K562 (cell line): Measurements from ENCODE around the gene STX2. TPM values are rescaled to one million over a fixed set of nuclear protein-coding genes. Genes with fewer than 3 reads are reported as not detected.
A peak's percentile ranks its signal among the peaks of the same experiment; 100 is the strongest.

Experiments
- CCAR2 ChIP-seq: fragments of 200-400 bp; formaldehyde crosslinking; IDR thresholded peaks from 2 replicates; pipeline ENCODE4 v1.6.1; 2017; ENCODE audit warnings: mild to moderate bottlenecking, low read depth, low read length
- DACH1 ChIP-seq: fragments of 450-650 bp; IDR thresholded peaks from 2 replicates; pipeline ENCODE4 v1.6.1; 2018; ENCODE audit not compliant: partially characterized antibody
- FOXK2 ChIP-seq, 2 experiments: fragments of 450-650 bp; IDR thresholded peaks in 1 of 2; conservative IDR thresholded peaks in 1 of 2; 2 replicates each; pipeline ENCODE4 v1.6.1; 2016; ENCODE audit warnings: low read depth in 2 of 2, mild to moderate bottlenecking in 1 of 2
- HNRNPL ChIP-seq: fragments of 200-400 bp; formaldehyde crosslinking; IDR thresholded peaks from 2 replicates; pipeline ENCODE4 v1.6.1; 2017; ENCODE audit warnings: low read depth, mild to moderate bottlenecking, low read length
- MAFK ChIP-seq: IDR thresholded peaks from 2 replicates; pipeline ENCODE4 v1.6.1; 2011; ENCODE audit warnings: low read length, improper control_type of control experiment
- MIER1 ChIP-seq: fragments of 450-650 bp; IDR thresholded peaks from 2 replicates; pipeline ENCODE4 v1.6.1; 2016; ENCODE audit warnings: antibody characterized with exemption, mild to moderate bottlenecking, low read depth
- NELFE ChIP-seq: IDR thresholded peaks from 2 replicates; pipeline ENCODE4 v1.6.1; 2011; ENCODE audit warnings: mild to moderate bottlenecking; ENCODE audit not compliant: insufficient read depth, insufficient read length
- POLR2B ChIP-seq: fragments of 450-650 bp; IDR thresholded peaks from 2 replicates; pipeline ENCODE4 v1.6.1; 2018; ENCODE audit warnings: low read depth; ENCODE audit not compliant: partially characterized antibody
- ZNF408 ChIP-seq: fragments of 250-450 bp; sonication (Bioruptor Pico); IDR thresholded peaks from 2 replicates; pipeline ENCODE4 v1.4.0; 2020; ENCODE audit warnings: low read depth, mild to moderate bottlenecking, moderate library complexity
- polyA plus RNA-seq, 8 experiments: library from polyadenylated mRNA; depleted of rRNA in 4 of 8; stranded (reverse) in 5 of 8; unstranded in 3 of 8; fragments of >200 nt; fragmentation: Nextera tagmentation in 2 of 8; fragmentation: Illumina TruSeq in 1 of 8; extraction: Ambion mirVana in 2 of 8; extraction: Trizol in 1 of 8; gene quantifications; 2 replicates each; pipeline versions ENCODE4 v1.2.1 to v1.2.3, GENCODE V29; 2011 to 2014; ENCODE audit warnings: inconsistent platforms in 1 of 8, missing spikeins in 1 of 8
- total RNA-seq, 7 experiments: library from RNA; depleted of rRNA in 6 of 7; stranded (reverse); fragments of >200 nt in 6 of 7; fragmentation: Illumina TruSeq in 2 of 7; extraction: Trizol in 2 of 7; gene quantifications; 2 replicates each; pipeline versions ENCODE4 v1.2.1 to v1.2.3, GENCODE V29; 2011 to 2021; ENCODE audit warnings: low replicate concordance in 1 of 7
- TF ChIP-seq, protein P1 (sequence below): sonication (generic); formaldehyde crosslinking; IDR thresholded peaks from 2 replicates; pipeline ENCODE4 v1.8.0; 2022; ENCODE audit warnings: missing genetic modification reagents, mild to moderate bottlenecking, borderline replicate concordance
- TF ChIP-seq, protein P2 (sequence below): fragments of 450-650 bp; formaldehyde crosslinking; conservative IDR thresholded peaks from 2 replicates; pipeline ENCODE4 v1.4.0; 2022; ENCODE audit warnings: mild to moderate bottlenecking, missing genetic modification characterization
- TF ChIP-seq, protein P3 (sequence below), 2 experiments: fragments of 450-650 bp in 1 of 2; sonication (generic) in 1 of 2; formaldehyde crosslinking in 1 of 2; IDR thresholded peaks in 1 of 2; conservative IDR thresholded peaks in 1 of 2; 2 replicates each; pipeline versions ENCODE4 v1.6.1 to v1.8.1; 2016 to 2023; ENCODE audit warnings: mild to moderate bottlenecking in 2 of 2, moderate library complexity in 2 of 2, inconsistent platforms in 1 of 2, missing genetic modification reagents in 1 of 2
- TF ChIP-seq, protein P4 (sequence below): fragments of 450-650 bp; IDR thresholded peaks from 2 replicates; pipeline ENCODE4 v1.6.1; 2014; ENCODE audit warnings: low read depth, mild to moderate bottlenecking, moderate library complexity, borderline replicate concordance
- TF ChIP-seq, protein P5 (sequence below): fragments of 250-450 bp; sonication (Bioruptor Pico); IDR thresholded peaks from 2 replicates; pipeline ENCODE4 v1.8.0; 2022; ENCODE audit warnings: moderate library complexity, mild to moderate bottlenecking, inconsistent platforms
- TF ChIP-seq, protein P6 (sequence below), 2 experiments: fragments of 150-350 bp in 1 of 2; IDR thresholded peaks; 2 replicates each; pipeline ENCODE4 v1.6.1; 2012 to 2016; ENCODE audit warnings: low read depth in 2 of 2, low read length in 2 of 2, mild to moderate bottlenecking in 1 of 2, moderate library complexity in 1 of 2

STX2 gene
- total and polyA plus RNA-seq, 9 of the 15 experiments (the other 6 are each of a cell fraction or from before 2014, with no cell fraction given), result 22.2 to 54.6 (median 30.8) TPM

- TF ChIP-seq, protein P1, sequence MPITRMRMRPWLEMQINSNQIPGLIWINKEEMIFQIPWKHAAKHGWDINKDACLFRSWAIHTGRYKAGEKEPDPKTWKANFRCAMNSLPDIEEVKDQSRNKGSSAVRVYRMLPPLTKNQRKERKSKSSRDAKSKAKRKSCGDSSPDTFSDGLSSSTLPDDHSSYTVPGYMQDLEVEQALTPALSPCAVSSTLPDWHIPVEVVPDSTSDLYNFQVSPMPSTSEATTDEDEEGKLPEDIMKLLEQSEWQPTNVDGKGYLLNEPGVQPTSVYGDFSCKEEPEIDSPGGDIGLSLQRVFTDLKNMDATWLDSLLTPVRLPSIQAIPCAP (CRISPR knock-in tag), result peak; percentile 53; the same call in 1 of the 2 replicates
- no peak for TF ChIP-seq ZNF408 (CRISPR knock-in tag)
- no peak for TF ChIP-seq HNRNPL
- no peak for TF ChIP-seq NELFE
- TF ChIP-seq, protein P2, sequence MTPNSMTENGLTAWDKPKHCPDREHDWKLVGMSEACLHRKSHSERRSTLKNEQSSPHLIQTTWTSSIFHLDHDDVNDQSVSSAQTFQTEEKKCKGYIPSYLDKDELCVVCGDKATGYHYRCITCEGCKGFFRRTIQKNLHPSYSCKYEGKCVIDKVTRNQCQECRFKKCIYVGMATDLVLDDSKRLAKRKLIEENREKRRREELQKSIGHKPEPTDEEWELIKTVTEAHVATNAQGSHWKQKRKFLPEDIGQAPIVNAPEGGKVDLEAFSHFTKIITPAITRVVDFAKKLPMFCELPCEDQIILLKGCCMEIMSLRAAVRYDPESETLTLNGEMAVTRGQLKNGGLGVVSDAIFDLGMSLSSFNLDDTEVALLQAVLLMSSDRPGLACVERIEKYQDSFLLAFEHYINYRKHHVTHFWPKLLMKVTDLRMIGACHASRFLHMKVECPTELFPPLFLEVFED, result no peak
- peak; percentile 3 for TF ChIP-seq DACH1
- TF ChIP-seq FOXK2 (conservative IDR thresholded peaks at IDR 0.05 in 1 of 2, IDR thresholded peaks at IDR 0.05 in 1 of 2; ENCODE audit: low read depth in 2 of 2), result peak in 1 of 2 experiments; percentile 30; a peak in 1 of 4 replicates
- peak; percentile 59; the same call in 1 of the 2 replicates for TF ChIP-seq MAFK
- TF ChIP-seq, protein P3, sequence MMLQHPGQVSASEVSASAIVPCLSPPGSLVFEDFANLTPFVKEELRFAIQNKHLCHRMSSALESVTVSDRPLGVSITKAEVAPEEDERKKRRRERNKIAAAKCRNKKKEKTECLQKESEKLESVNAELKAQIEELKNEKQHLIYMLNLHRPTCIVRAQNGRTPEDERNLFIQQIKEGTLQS (IDR thresholded peaks at IDR 0.05), result no peak
- TF ChIP-seq, protein P3 (CRISPR knock-in tag; conservative IDR thresholded peaks at IDR 0.05), result peak; percentile 58; the same call in 1 of the 2 replicates
- TF ChIP-seq, protein P4, sequence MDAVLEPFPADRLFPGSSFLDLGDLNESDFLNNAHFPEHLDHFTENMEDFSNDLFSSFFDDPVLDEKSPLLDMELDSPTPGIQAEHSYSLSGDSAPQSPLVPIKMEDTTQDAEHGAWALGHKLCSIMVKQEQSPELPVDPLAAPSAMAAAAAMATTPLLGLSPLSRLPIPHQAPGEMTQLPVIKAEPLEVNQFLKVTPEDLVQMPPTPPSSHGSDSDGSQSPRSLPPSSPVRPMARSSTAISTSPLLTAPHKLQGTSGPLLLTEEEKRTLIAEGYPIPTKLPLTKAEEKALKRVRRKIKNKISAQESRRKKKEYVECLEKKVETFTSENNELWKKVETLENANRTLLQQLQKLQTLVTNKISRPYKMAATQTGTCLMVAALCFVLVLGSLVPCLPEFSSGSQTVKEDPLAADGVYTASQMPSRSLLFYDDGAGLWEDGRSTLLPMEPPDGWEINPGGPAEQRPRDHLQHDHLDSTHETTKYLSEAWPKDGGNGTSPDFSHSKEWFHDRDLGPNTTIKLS, result peak; percentile 84
- TF ChIP-seq, protein P5, sequence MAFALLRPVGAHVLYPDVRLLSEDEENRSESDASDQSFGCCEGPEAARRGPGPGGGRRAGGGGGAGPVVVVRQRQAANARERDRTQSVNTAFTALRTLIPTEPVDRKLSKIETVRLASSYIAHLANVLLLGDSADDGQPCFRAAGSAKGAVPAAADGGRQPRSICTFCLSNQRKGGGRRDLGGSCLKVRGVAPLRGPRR (CRISPR knock-in tag), result no peak
- TF ChIP-seq, protein P6, sequence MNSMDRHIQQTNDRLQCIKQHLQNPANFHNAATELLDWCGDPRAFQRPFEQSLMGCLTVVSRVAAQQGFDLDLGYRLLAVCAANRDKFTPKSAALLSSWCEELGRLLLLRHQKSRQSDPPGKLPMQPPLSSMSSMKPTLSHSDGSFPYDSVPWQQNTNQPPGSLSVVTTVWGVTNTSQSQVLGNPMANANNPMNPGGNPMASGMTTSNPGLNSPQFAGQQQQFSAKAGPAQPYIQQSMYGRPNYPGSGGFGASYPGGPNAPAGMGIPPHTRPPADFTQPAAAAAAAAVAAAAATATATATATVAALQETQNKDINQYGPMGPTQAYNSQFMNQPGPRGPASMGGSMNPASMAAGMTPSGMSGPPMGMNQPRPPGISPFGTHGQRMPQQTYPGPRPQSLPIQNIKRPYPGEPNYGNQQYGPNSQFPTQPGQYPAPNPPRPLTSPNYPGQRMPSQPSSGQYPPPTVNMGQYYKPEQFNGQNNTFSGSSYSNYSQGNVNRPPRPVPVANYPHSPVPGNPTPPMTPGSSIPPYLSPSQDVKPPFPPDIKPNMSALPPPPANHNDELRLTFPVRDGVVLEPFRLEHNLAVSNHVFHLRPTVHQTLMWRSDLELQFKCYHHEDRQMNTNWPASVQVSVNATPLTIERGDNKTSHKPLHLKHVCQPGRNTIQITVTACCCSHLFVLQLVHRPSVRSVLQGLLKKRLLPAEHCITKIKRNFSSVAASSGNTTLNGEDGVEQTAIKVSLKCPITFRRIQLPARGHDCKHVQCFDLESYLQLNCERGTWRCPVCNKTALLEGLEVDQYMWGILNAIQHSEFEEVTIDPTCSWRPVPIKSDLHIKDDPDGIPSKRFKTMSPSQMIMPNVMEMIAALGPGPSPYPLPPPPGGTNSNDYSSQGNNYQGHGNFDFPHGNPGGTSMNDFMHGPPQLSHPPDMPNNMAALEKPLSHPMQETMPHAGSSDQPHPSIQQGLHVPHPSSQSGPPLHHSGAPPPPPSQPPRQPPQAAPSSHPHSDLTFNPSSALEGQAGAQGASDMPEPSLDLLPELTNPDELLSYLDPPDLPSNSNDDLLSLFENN (IDR thresholded peaks at IDR 0.05; ENCODE audit: low read depth in 2 of 2, low read length in 2 of 2), result peak in 1 of 2 experiments; percentile 69; a peak in 1 of 4 replicates
- TF ChIP-seq POLR2B, result no peak
- no peak for TF ChIP-seq CCAR2
- TF ChIP-seq MIER1, result no peak
Measured at GRCh38 chr12:130826151-130826801, 12.8 kb downstream of the STX2 start (continued).
